ENCODE results near the gene SERTAD1.
"Not testable (repeated sequence)": the region's sequence is repeated elsewhere in the genome, so short reads cannot be mapped to it uniquely, and the experiment has no call there.

SERTAD1 gene

DNA sequence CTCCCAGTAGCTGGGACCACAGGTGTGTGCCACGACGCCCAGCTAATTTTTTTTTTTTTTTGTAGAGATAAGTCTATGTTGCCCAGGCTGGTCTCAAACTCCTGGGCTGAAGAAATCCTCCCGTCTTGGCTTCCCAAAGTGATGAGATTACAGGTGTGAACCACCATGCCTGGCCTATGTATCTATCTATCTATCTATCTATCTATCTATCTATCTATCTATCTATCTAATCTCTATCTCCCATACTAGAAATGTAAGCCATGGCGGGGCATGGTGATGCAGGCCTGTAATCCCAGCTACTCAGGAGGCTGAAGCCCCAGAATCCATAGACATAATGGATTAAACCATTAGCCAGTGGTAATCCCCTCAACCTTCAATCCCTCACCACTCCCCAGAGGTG lies 24.9 kb upstream of the SERTAD1 start:
- no peak for DNase-seq

DNA sequence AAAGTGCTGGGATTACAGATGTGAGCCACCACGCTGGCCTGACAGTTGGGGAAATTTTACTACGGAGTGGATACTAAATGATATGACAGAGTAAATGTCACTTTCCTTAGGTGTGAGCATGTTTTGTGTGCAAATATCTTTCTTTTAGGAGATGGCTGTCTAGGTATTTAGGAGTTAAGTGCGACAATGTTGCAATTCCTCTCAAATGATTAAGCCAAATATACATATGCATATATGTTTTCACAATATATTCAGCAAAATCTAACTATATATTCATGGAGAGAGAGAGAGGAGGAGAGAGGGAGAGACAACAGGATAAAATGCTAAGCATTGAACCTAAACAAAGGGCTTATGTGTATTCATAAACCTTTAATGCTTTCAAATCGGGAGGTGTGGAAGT lies 23.7 kb upstream of the SERTAD1 start:
- no peak for DNase-seq

DNA sequence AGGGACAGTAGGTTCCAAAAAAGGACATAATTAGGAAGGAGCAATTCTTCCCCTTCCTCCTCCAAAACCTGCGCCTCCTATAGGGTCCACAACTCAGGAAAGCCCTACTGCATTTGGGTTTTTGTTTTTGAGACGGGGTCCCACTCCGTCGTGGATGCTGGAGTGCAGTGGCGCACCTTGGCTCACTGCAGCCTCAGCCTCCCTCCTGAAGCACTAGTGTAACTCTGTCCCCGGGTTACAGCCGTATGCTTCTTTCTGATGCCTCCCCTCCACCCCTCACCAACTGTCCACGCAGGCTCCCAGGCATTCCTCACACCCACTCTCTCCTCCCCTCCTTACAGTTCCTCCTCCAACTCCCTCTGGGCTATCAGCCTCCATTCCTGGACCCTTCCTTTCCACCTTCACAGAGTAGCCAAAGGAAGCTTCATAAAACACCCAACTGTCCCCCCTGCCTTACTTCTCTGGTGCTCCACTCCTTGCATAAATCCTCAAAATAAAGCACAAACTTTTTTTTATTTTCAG lies 20.5 kb upstream of the SERTAD1 start:
- DNase-seq = no peak

DNA sequence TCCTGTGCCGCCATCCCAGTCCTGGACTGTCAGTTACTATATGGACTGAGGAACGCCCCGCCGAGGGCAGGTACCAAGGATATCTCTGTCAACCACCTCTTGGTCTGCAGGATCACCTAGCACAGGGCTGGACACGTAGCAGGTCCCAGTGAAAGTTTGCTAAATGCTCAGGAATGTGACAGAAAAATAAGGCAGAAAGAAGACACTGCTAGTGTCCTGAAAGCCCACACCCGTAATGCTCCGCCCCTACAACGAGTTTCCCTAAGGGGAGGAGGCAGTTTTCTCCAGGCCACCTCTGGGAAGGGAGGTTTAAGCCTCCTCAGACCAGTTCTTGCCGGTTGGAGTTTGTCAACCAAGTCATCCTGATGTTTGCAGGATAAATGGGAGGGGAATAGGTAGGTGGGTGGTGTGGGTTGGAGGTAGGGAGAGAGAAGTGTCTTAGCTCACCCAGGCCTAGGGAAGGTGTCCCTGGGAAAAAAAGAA lies 20.0 kb upstream of the SERTAD1 start:
- DNase-seq = no peak

DNA sequence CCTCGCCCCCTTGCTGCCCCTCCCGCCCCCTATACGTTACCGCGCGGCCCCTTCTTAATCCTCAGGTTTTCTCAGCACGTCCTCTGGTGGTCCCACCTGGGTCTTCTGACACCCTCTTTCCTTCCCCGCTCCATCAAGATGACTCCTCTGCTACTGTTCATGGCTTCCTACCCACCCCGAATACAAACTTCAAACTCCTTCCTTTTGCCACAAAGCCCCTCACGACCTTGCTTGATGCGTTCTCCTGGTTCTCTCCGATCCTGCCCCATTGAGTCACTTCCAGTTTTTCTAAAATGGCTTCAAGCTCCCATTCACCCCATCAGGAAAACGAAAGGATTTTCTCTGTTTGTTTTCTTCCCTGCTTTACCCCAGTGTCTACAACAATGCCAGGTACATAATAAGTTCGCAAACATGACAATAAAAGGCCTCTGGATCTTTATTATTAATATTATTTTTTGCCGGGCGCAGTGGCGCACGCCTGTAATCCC lies 19.1 kb upstream of the SERTAD1 start:
- DNase-seq = no peak

DNA sequence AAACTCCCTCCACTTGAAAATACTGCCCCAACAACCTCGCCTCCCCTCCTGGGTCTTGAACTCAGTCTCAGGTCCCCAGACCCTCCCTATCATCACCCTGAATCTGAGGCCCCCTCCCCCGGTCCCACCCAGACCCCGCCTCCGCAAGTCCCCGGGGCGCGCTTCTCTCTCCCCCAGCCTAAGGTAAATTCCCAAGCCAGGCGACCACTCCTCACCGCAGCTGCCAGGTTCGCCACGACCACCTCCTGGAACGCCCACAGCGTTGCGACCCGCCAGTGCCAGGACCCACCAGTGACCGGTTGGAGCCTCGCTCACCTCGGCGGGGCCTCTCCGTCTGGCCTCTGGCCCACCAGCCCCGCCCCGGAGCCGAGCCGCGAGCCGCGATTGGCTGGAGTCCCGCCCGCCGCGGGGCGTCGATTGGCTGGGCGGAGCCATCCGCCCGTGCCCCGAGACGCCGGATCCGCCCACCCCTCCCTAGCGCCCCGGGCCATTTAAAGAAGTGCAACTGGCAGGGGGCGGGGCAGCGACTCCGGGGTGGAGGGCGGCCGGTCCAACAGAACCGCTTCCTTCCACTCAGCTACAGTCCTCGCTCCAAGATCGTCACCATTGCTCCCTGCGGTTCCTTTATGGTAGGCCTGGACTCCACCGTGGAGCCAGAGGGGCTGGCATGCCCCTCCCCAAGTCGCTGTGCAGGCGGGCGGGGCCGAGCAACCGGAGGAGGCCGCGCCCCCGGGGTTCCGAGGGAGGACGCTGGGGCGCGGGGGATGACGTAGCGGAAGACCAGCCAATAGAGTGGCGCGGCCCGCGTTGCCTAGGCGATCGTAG lies 18.4 kb upstream of the SERTAD1 start, which contains the start of gene SERTAD3:
Gene SERTAD3 (minus strand): TSS at position 336 of the 825 bp plus-strand sequence. CDS start 2,255 bp downstream, outside the sequence.
- peak; percentile 99 for DNase-seq

DNA sequence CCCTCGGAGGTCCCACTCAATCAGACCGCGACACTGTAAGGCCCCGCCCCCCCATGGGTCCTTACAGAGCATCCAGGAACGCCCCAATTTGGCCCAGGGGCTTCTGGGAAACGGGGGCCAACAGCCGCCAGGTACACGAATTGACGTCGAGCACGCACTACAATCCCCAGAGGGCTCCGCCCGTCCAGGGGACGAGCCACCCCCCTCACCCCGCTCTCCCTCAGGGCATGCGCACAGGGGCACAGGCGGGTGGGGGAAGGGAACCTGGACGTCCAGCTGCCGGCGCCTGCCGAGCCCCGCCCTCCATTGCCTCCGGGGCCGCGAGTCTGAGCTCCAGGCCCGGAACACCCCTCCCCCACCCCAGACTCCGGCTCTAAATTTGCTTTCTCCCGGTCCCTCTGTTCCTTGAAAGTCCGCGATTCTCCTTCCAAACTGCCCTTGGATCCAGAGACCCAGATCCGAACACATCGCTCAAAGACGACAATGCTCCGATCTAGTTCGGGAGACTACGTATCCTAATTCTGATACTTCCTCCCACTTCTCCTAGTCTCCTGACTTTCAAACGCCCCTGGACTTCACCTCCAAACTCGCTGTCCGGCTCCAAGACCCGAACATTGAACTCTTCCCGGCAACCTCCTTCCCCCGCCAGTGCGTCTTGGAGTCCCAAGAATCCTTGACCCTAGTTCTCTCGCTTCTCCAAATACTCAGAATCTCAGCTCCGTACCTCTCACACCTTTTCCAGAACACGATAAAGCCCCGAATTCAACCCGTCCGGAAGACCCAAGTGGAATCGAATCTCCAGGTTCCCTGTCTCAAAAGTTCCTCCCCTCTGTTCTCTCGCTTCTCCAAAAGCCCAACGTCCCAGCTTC lies 17.6 kb upstream of the SERTAD1 start:
- peak; percentile 100 for DNase-seq

DNA sequence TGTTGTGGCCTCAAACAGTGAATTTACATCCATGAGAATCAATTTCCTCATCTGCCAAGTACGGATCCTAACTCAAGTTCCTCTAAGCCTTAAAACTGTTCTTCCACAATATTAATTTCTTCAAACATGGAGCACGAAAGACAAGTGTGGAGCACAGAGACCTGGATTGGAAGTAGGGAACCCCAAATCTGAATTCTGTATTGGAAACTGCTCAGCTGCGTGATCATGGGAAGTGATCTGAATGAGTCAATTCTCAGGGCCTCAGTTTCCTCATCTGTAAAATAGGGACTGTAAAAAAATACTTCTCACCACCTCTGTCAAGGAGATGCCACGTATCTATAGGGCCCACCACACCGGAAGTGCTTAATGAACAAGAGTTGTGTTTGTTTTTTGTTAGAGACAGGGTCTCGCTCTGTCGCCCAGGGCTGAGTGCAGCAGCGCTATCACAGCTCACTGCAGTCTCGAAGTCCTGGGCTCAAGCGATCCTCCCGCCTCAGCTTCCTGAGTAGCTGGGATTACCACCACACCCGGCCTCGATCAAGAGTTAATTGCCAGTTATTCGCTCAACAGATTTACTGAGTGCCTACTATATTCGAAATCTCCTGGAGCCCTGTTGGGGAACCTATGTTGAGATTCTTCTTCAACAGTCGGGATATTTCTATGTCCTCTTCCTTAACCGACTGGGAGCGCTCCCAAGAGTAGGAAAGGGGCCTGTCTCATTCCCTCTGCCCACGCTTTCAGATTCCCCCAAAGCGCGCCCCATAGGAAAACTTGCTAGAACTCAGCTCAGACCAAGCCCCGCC lies 16.7 kb upstream of the SERTAD1 start:
- DNase-seq = peak; percentile 65

DNA sequence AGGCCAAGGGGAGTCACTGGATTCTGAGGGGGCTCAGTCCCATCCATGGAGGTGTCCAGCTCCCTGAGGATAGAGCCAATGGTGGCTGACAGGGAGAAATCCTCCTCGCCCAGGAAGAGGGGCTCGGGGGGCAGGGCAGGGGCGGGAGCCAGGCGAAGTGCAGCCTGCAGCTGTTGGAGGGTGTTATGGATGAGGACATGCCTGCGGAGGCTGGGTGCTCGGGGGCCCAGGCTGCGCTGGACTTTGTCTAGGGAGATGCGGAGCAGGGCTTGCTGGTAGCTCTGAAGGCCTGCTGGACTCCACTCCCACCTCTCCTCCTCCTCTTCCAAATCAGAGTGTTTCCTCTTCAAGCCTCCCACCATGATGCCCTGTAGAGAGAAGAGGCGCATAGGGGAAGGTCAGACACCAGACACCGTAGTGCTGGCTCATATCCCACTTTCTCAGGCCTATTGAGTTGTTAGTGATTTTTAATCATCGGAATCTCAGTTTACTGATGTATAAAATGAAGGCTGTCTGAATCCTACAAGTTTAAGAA lies 16.0 kb upstream of the SERTAD1 start:
- no peak for DNase-seq

DNA sequence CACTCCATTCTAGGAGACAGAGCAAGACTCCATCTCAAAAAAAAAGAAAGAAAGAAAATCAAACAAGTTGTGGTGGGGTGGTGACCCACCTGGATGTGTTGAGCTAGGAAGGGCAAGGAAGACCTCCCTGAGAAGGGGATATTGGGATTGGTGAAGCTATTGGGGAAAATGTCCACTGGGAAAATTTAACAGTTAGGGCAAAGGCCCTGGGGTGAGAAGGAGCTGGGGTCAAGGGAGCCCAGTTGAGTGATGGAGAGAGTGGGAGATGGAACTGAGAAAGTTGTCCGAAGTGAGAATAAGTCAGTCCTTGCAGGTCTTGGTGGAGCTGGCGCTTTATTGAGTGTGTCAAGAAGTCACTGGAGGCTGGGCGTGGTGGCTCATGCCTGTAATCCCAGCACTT lies 12.5 kb upstream of the SERTAD1 start:
- DNase-seq = no peak

DNA sequence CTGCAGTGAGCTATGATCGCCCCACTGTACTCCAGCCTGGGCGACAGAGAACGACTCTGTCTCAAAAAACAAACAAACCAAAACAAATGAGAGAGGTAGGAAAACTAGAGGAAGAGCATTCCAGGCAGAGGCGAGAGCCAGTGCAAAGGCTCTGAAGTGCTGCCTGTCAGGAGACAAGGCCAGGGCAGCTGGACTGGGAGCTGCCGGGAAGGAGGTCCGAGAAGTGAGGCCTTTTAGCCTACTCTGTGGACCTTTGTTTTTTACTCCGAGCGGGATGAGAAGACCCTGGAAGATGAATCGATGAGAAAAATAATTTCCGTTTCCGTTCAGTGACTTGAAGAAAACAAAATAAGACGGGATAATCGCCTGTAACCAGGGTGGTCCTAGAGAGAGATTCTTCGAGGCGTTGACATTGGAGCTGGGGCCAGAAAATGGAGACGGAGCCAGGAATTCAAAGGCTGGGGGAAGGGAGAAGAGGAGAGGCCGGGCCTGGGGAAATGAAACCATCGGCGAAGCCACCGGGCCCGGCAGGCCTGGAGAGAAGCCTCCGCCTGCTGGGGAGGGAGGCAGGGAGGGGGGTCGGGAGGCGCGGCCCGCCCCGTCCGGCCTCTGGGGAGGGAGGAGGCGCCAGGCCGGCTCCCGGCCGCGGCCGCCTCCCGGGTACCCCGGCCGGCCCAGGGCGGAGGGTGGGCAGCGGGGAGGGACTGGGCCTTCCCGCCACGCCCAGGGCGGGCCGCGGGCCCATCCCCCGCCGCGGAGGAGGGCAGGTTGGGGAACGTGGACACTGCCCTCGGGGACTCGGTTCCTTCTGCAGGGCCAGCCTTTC lies 7.8 kb upstream of the SERTAD1 start:
- peak; percentile 84 for DNase-seq

DNA sequence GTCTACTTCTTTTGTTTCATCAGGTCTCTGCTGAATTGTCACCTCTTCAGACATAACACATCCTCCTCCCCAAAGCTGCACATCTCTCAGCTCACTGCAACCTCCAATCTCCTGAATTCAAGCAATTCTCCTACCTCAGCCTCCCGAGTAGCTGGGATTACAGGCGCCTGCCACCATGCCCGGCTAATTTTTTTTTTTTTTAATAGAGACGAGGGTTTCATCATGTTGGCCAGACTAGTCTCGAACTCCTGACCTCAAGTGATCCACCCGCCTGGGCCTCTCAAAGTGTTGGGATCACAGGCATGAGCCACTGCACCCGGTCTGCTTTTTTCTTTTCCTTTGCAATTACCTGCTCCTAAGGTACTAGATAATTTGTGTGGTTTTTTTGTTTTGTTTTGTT lies 7.0 kb upstream of the SERTAD1 start:
- DNase-seq = not testable (repeated sequence)

DNA sequence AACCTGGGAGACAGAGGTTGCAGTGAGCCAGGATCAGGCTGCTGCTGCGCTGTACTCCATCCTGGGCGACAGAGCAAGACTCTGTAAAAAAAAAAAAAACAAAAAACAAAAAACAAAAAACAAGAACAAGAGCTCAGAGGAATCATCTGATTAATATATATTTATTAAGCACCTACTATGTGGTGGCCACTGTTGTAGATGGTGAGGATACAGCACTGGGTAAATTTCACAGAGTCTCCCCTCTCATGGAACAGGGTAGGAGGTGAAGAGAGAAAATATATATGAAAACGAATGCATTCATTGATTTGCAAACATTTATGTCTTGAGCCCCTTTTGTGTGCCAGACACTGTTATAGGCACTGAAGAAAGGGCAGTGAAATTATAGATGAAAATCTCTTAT lies 5.9 kb upstream of the SERTAD1 start:
- DNase-seq = no peak

DNA sequence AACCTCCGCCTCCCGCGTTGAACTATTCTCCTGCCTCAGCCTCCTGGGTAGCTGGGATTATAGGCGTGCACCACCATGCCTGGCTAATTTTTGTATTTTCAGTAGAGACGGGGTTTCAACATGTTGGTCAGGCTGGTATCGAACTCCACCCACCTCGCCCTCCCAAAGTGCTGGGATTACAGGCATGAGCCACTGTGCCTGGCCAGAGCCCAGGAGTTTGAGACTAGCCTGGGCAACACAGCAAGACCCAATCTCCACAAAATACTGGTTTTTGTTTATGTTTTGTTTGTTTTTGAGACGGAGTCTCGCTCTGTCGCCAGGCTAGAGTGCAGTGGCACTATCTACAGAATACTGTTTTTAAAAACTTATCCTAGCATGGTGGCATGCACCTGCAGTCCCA lies 4.5 kb upstream of the SERTAD1 start:
- not testable (repeated sequence) for DNase-seq

DNA sequence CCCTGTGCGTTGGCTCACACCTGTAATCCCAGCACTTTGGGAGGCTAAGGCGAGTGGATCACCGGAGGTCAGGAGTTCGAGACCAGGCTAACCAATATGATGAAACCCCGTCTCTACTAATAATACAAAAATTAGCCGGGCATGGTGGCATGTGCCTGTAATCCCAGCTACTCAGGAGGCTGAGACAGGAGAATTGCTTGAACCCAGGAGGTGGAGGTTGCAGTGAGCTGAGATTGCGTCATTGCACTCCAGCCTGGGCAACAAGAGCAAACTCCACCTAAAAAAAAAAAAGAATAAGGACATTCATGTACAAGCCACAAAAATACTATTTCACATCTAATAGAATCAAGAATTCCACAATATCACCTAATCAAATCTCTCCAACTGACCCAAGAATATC lies 2.4 kb upstream of the SERTAD1 start:
- not testable (repeated sequence) for DNase-seq

DNA sequence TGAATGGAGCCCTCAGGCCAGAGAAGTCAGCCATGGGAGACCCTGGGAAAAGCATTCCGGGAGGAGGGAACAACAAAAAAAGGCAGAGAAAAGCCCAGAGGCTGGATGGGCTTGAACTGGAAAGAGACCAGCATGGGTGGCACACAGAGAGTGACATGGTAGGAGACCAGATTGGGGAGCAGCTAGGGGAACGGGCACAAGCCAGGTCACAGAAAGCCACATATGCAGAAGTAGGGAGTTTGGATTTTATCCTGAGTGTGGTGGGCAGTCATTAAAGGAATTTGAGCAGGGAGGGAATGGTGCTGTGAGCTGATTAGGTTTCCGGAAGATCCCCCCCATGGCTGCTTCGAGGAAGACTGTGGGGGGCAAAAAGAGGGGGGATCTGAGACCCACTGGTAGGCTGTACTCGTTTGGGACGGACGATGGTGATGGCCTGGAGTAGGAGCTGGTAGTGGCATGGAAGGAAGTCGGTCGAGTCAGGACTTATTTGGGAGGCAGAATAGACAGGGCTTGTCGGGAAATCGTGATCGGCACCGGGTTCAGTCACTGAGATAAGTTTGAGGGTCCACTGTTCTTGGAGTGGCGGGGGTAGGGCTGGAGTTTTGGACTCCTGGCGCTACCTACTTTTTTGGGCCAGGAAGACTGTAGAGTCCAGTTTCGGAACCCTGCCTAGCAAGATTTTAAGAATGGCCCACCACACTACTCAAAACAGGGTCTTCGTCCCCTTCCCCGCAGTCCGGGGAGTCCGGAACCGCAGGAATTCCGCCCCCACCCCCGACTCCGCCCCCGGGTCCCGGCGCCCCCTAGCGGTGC lies 949 bp downstream of the SERTAD1 start:
- DNase-seq = peak; percentile 64

DNA sequence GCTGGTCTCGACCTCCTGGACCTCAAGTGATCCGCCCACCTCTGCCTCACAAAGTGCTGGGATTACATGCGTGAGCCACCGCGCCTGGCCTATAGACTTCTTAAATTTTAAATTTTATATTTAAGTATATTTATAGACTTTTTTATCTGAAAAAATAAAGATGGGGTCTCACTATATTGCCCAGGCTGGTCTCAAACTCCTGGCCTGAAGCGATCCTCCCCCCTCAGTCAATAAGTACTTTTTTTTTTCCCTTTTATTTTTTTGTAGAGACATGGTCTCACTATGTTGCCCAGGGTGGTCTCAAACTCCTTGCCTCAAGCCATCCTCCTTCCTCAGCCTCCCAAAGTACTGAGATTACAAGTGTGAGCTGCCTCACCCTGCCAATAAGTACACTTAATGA lies 1.9 kb downstream of the SERTAD1 start:
- DNase-seq = no peak

DNA sequence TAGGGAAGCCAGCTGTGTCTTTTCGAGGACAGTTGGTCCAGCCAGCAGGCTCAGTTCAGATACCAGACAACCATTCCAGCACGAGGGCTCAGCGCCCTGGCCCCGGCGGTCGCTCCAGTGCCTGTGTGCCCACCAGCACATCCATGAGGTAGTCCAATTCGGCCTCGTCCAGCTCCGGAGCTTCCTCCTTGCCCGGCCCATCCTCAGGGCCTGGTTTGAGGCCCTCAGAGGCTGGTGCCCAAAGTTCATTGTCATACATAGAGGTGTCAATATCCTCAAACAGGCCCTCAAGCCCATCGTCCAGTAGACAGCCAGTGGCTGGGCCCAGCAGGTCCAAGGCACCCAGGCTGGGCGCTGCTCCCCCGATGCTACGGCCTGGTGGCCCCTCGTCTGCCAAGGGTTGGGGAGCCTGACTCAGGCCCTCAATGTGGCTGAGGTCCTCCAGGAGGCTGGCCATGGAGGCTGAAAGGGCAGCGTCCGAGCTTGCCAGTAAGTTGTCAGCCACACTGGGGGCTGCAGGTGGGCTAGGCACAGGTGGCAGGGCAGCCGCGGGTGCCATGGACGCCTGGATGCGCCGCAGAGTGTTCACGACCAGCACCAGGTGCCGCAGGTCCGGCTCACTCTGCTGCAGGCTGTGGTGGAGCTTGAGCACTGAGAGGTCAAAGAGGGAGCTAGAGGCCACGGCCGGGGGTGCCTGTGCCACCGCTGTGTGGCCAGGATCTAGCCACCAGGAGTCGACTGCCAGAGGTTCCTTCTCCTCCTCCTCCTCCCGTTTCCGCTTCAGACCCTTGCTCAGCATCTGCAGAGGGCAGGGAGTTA lies 2.8 kb downstream of the SERTAD1 start:
- no peak for DNase-seq

DNA sequence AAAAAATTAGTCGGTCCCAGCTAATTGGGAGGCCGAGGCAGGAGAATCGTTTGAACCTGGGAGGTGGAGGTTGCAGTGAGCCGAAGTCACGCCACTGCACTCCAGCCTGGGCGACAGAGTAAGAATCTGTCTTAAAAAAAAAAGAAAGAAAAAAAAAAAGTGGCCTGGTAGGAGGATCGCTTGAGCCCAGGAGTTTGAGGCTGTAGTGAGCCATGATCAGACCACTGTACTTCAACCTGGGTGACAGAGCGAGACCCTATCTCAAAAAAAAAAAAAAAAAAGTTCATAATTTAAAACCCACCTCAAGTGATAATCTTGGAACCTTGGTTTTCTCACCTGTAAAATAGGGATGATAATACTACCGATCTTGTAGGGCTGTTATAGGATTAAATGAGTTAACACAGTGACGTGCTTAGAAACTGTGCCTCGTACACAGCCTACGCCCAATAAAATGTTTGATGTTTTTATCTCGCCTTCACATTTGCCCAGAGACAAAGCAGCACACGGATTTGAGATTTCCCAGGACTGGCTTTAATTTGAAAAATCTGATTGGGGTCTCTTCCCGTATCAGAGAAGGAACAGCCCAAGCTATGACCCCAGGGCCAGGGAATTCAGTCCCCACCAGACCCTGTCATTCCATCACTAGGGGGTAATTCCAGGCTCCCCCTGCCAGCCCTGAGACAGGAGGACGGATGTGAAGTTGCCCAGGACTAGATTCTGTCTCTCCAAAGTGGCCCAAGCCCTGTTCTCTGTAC lies 3.6 kb downstream of the SERTAD1 start:
- no peak for DNase-seq

Measured in activated effector memory CD4-positive, alpha-beta T cell treated with anti-CD3 and anti-CD28 coated beads, Interleukin-2, amount 50 U/mL, for 16 hours (primary cell).